Nephron progenitor cell (in vitro differentiated cells): ENCODE results near the gene KRT36.

Source experiments
- DNase-seq: peaks from one replicate; pipeline ENCODE4 v3.0.0; 2021
- H3K27ac Mint-ChIP-seq: 2 replicates; pipeline ENCODE4 v1.8.0; 2021; ENCODE audit warnings: mild to moderate bottlenecking, moderate library complexity, mixed read lengths
- H3K27me3 Mint-ChIP-seq: 2 replicates; pipeline ENCODE4 v1.8.0; 2021; ENCODE audit warnings: mild to moderate bottlenecking, low read depth, mixed read lengths; ENCODE audit not compliant: poor library complexity
- H3K36me3 Mint-ChIP-seq: 2 replicates; pipeline ENCODE4 v1.8.0; 2021; ENCODE audit warnings: low read depth, mixed read lengths
- H3K4me1 Mint-ChIP-seq: 2 replicates; pipeline ENCODE4 v1.8.0; 2021; ENCODE audit warnings: mixed read lengths
- H3K4me3 Mint-ChIP-seq: 2 replicates; pipeline ENCODE4 v1.8.0; 2021; ENCODE audit warnings: mild to moderate bottlenecking, moderate library complexity, mixed read lengths
- H3K9me3 Mint-ChIP-seq: 2 replicates; pipeline ENCODE4 v1.8.0; 2021; ENCODE audit warnings: mild to moderate bottlenecking, moderate library complexity, mixed read lengths
- TF ChIP-seq, protein P1 (sequence below): fragments of 200-600 bp; sonication (generic); IDR thresholded peaks from 2 replicates; pipeline ENCODE4 v1.5.0; 2021; ENCODE audit warnings: antibody characterized with exemption

The KRT36 gene

DNA sequence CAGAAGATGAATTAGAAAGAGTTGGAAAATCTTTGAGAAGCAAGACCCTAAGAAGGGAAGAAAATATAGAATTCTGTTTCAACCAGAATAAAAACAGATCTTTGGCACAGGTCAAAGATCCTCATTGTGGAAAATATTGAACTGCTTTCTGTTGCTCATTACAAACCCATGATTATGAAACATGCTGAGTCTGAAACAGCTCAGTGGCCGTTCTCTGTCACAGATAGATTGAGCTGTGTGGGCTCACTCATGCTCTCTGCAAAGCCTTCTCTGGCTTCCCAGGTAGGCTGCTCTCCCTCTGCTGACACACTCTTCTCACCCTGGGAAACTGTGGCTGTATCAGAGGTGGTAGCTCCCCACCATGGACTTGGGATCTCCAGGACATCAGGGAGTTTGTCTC, 45.5 kb downstream of the KRT36 start:
- no peaks in the 10 kb centered on the region for H3K9me3 Mint-ChIP-seq
- TF ChIP-seq, protein P1, sequence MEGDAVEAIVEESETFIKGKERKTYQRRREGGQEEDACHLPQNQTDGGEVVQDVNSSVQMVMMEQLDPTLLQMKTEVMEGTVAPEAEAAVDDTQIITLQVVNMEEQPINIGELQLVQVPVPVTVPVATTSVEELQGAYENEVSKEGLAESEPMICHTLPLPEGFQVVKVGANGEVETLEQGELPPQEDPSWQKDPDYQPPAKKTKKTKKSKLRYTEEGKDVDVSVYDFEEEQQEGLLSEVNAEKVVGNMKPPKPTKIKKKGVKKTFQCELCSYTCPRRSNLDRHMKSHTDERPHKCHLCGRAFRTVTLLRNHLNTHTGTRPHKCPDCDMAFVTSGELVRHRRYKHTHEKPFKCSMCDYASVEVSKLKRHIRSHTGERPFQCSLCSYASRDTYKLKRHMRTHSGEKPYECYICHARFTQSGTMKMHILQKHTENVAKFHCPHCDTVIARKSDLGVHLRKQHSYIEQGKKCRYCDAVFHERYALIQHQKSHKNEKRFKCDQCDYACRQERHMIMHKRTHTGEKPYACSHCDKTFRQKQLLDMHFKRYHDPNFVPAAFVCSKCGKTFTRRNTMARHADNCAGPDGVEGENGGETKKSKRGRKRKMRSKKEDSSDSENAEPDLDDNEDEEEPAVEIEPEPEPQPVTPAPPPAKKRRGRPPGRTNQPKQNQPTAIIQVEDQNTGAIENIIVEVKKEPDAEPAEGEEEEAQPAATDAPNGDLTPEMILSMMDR: no peak
- H3K27ac Mint-ChIP-seq: no peak overlapping the region
- no peak overlapping the region for H3K4me3 Mint-ChIP-seq
- peaks cover 4% of the 10 kb centered on the region for H3K27me3 Mint-ChIP-seq
- H3K4me1 Mint-ChIP-seq: no peaks in the 10 kb centered on the region
- DNase-seq: no peak
- no peaks in the 10 kb centered on the region for H3K36me3 Mint-ChIP-seq

DNA sequence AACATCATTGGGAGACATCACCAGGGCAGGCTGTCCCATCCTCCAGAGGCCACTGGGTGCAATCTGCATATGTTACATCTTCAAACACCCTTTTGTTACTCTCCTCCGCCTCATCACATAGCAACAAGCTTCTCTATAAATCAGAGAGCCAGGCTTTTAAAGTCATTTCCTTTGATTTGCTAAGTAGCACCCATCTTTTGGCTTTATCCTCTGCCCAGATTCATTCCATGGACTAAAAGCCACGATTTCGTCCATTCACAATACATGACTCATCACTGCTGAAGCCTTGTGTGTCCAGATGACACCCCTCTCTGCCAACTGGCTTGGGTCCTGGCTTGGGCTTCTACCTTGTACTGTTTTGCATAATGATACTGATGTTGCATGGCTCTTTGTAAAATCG, 47.0 kb downstream of the KRT36 start:
- TF ChIP-seq, protein P1: no peak
- Mint-ChIP-seq H3K36me3 (no peaks in the 10 kb centered on the region), H3K27ac (no peak overlapping the region), H3K27me3 (peaks cover 4% of the 10 kb centered on the region), H3K4me1 (no peaks in the 10 kb centered on the region), H3K4me3 (no peak overlapping the region), H3K9me3 (no peaks in the 10 kb centered on the region)
- DNase-seq: no peak

DNA sequence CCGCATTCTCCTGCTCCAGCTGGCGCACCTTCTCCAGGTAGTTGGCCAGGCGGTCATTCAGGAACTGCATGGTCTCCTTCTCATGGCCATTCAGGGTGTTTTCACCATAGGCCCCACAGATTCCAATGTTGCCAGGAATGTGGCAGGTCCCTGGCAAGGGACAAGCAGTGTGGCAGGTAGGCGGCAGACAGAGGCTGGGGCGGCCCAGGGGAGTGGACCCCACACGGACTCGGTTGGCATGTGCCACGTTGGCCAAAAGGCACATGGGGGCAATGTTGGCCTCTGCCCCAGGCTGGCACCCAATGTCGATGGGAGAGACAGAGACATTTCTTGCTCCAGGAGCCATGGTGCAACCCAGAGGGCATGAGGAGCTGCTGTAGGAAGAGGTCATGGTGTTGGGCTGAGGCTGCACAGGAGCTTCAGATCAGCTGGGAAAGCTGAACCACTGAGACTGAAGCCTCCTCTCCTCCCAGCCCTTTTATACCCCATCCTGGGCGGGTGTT, 49.1 kb downstream of the KRT36 start, which contains the start of gene KRT38:
KRT38 (minus strand) TSS at position 453 of the 503 bp plus-strand sequence; CDS start at position 391, 62 bp downstream.
- no peaks in the 10 kb centered on the region for H3K4me1 Mint-ChIP-seq
- no peak for DNase-seq
- H3K36me3 Mint-ChIP-seq: no peaks in the 10 kb centered on the region
- no peak within 1 kb of the TSS for H3K4me3 Mint-ChIP-seq
- TF ChIP-seq, protein P1: no peak
- H3K27me3 Mint-ChIP-seq: peaks cover 4% of the 10 kb centered on the region
- no peaks in the 10 kb centered on the region for H3K9me3 Mint-ChIP-seq
- no peak within 1 kb of the TSS for H3K27ac Mint-ChIP-seq

DNA sequence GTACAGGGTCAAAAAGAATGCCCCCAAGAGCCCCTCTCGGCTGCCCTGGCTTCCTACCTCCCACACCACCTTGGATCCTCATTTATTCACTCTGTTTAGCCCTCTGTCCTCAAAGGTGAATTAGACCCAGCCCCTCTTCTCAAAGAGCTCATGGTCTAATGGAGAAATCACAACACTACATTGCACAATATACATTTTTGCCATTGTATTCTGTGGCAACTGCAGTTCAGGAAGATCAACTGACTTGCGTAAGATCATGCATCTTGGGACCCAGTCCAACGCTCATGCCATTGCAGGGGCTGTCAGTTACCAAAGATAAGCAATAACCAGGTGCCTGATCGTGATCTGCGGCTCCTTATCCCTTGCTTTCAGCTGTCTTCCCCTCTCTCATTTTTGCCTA, 50.3 kb downstream of the KRT36 start:
- TF ChIP-seq, protein P1: no peak

DNA sequence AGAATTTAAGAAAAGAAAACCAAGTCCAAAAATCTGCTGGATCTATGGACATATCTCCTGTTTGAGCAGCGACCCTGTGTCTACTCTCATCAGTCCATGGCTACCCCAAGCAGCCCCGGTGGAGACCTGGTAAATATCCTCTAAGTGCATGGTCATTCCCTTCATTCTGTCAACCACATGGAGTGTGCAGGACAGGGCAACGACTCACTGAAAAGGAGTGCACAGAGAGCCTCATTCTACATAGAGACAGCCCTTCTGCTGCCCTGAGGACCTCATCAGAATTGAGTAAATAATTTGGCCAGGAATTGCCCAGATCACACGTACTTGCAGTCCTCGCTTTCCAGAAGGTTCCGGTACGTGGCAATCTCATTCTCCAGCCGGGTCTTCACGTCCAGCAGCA, 51.9 kb downstream of the KRT36 start:
- Mint-ChIP-seq H3K27ac (no peak overlapping the region), H3K36me3 (no peaks in the 10 kb centered on the region), H3K27me3 (no peaks in the 10 kb centered on the region), H3K9me3 (no peaks in the 10 kb centered on the region), H3K4me3 (no peak overlapping the region), H3K4me1 (peaks cover 14% of the 10 kb centered on the region)
- TF ChIP-seq, protein P1: no peak
- no peak for DNase-seq

More for the DNA sequence above, 50.3 kb downstream of the KRT36 start:
- peaks cover 4% of the 10 kb centered on the region for H3K4me1 Mint-ChIP-seq
- H3K9me3 Mint-ChIP-seq: no peaks in the 10 kb centered on the region
- no peak overlapping the region for H3K4me3 Mint-ChIP-seq
- no peak for DNase-seq
- peaks cover 2% of the 10 kb centered on the region for H3K27me3 Mint-ChIP-seq
- H3K36me3 Mint-ChIP-seq: no peaks in the 10 kb centered on the region
- no peak overlapping the region for H3K27ac Mint-ChIP-seq

DNA sequence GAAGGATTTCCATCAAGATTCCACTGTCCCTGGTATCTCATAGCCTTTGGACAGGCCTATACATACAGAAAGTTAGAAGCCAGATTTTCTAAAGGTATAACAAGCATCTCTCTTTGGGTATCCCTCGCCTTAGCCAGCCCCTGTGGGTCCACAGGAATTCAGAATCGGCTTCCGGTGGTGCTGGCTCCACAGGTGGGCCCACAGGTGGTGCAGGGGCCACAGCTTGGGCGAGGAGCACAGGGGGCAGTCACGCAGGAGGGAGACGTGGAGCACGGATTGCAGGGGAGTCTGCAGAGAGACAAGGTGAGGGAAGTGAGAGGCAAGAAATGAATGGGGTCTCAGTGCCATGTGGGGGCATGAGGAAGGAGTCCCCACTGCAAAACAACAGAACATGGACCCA, 52.5 kb downstream of the KRT36 start:
- Mint-ChIP-seq H3K4me1 (peaks cover 14% of the 10 kb centered on the region), H3K27ac (no peak overlapping the region), H3K4me3 (no peak overlapping the region), H3K36me3 (no peaks in the 10 kb centered on the region), H3K9me3 (no peaks in the 10 kb centered on the region), H3K27me3 (no peaks in the 10 kb centered on the region)
- TF ChIP-seq, protein P1: no peak
- DNase-seq: no peak
